OCI-LY7 (cell line): ENCODE data around the gene TUBGCP2. TPM values are rescaled to one million over a fixed set of nuclear protein-coding genes. Genes with fewer than 3 reads are reported as not detected.

Experiments
- BruUV-seq: library from RNA; stranded (reverse); fragments of 400-500 nt; replicated peaks from 2 replicates; lab custom pipeline; 2021; lab: Mats Ljungman, UMichigan
- CTCF ChIA-PET: fragments of 300-600 bp; sonication (Branson Sonifier 250); formaldehyde crosslinking; loops from one replicate; lab custom pipeline; 2022; ENCODE audit warnings: antibody characterized with exemption; ENCODE audit not compliant: unreplicated experiment; lab: Charles Lee
- POLR2A ChIA-PET: fragments of 300-600 bp; sonication (Branson Sonifier 250); formaldehyde crosslinking; loops from one replicate; lab custom pipeline; 2022; ENCODE audit warnings: antibody characterized with exemption; lab: Charles Lee
- DNase-seq: peaks from one replicate; pipeline ENCODE4 v3.0.0-alpha.2; 2015; ENCODE audit warnings: low spot score
- H2AFZ ChIP-seq: fragments of 200-600 bp; sonication (generic), shearing (Covaris generic); 2 replicates; pipeline ENCODE4 v1.6.1; 2014; ENCODE audit warnings: mild to moderate bottlenecking, antibody characterized with exemption, low read length, moderate library complexity
- H3K27ac ChIP-seq: fragments of 200-600 bp; sonication (generic); 2 replicates; pipeline ENCODE4 v1.5.1; 2014; ENCODE audit warnings: mixed run types, low read depth, mild to moderate bottlenecking, moderate library complexity, low read length, inconsistent platforms; ENCODE audit not compliant: poor library complexity, severe bottlenecking
- H3K36me3 ChIP-seq: fragments of 200-600 bp; sonication (generic); 2 replicates; pipeline ENCODE4 v1.6.1; 2014; ENCODE audit warnings: mild to moderate bottlenecking, antibody characterized with exemption, low read length, moderate library complexity, mixed read lengths; ENCODE audit not compliant: insufficient read depth
- H3K4me1 ChIP-seq: fragments of 200-600 bp; sonication (generic); 2 replicates; pipeline ENCODE4 v1.5.1; 2014; ENCODE audit warnings: mild to moderate bottlenecking, low read length; ENCODE audit not compliant: insufficient read depth, poor library complexity, severe bottlenecking
- H3K4me2 ChIP-seq: fragments of 200-600 bp; sonication (generic); 2 replicates; pipeline ENCODE4 v1.6.1; 2014; ENCODE audit warnings: mild to moderate bottlenecking, low read length
- H3K4me3 ChIP-seq: fragments of 200-600 bp; sonication (generic); 2 replicates; pipeline ENCODE4 v1.5.1; 2014; ENCODE audit warnings: mild to moderate bottlenecking, low read depth, low read length; ENCODE audit not compliant: poor library complexity, severe bottlenecking
- H3K79me2 ChIP-seq: fragments of 200-600 bp; sonication (generic); 2 replicates; pipeline ENCODE4 v1.6.1; 2016; ENCODE audit warnings: low read depth, mild to moderate bottlenecking, low read length, moderate library complexity, mixed read lengths; ENCODE audit not compliant: insufficient read depth
- H3K9me2 ChIP-seq: fragments of 200-600 bp; sonication (generic); 2 replicates; pipeline ENCODE4 v1.6.1; 2016; ENCODE audit warnings: mild to moderate bottlenecking, low read length, mixed read lengths; ENCODE audit not compliant: insufficient read depth
- H3K9me3 ChIP-seq: fragments of 200-600 bp; sonication (generic); 2 replicates; pipeline ENCODE4 v1.6.1; 2014; ENCODE audit warnings: mild to moderate bottlenecking, mixed run types, low read length, mixed read lengths
- H4K20me1 ChIP-seq: fragments of 200-600 bp; sonication (generic); 2 replicates; pipeline ENCODE4 v1.6.1; 2014; ENCODE audit warnings: mild to moderate bottlenecking, antibody characterized with exemption, low read length, moderate library complexity, mixed read lengths; ENCODE audit not compliant: insufficient read depth
- CTCF ChIP-seq: fragments of 200-600 bp; sonication (generic); conservative IDR thresholded peaks from 2 replicates; pipeline ENCODE4 v1.5.1; 2014; ENCODE audit warnings: mild to moderate bottlenecking, antibody characterized with exemption, low read length, moderate library complexity, mixed read lengths
- EZH2phosphoT487 ChIP-seq: fragments of 200-600 bp; sonication (generic); IDR thresholded peaks from 2 replicates; pipeline ENCODE4 v1.6.1; 2018; ENCODE audit warnings: low read depth, borderline replicate concordance, mild to moderate bottlenecking, mixed run types, antibody characterized with exemption, low read length, moderate library complexity, mixed read lengths
- intact Hi-C: fragments of 100-400 bp; cut with micrococcal nuclease; formaldehyde crosslinking; loops from one replicate; pipeline ENCODE4 v1.10.0; 2022; ENCODE audit not compliant: unreplicated experiment
- total RNA-seq, 2 experiments: library from RNA; depleted of rRNA in 1 of 2; stranded (reverse); fragments of >200 nt in 1 of 2; shearing (Covaris generic) in 1 of 2; gene quantifications; 2 replicates each; pipeline ENCODE4 v1.2.3, GENCODE V29; 2014 to 2022

The TUBGCP2 gene
- total RNA-seq, 2 experiments from 2014 or later: 40.5 to 56.1 TPM

GRCh38 chr10:133277993-133278576 is 30.6 kb downstream of the TUBGCP2 start:
- H3K36me3 ChIP-seq: peaks cover 6% of the 10 kb centered on the region; the same call in 1 of the 2 replicates
- H3K4me3 ChIP-seq: no peak overlapping the region
- no peak overlapping the region for H2AFZ ChIP-seq
- no peaks in the 10 kb centered on the region for H3K9me2 ChIP-seq
- no peaks in the 10 kb centered on the region for H3K9me3 ChIP-seq
- H3K27ac ChIP-seq: peak overlapping the region; percentile 53
- TF ChIP-seq EZH2phosphoT487 (no peak), CTCF (no peak)
- no peaks in the 10 kb centered on the region for H3K79me2 ChIP-seq
- peak overlapping the region; percentile 33; the same call in 1 of the 2 replicates for H3K4me2 ChIP-seq
- peaks cover 47% of the 10 kb centered on the region for H3K4me1 ChIP-seq
- DNase-seq: no peak
- intact Hi-C loops: loop anchor here (5.0 kb wide), 1 partner anchor 136 kb away; no protein-coding TSS in a partner anchor
- POLR2A ChIA-PET: no interaction called here
- CTCF ChIA-PET: no interaction called here
- H4K20me1 ChIP-seq: no peaks in the 10 kb centered on the region
- BruUV-seq: no TSS peak

GRCh38 chr10:133277277-133277992 is 31.2 kb downstream of the TUBGCP2 start:
- Histone ChIP-seq H3K9me3 (no peaks in the 10 kb centered on the region), H2AFZ (no peak overlapping the region), H3K4me1 (peaks cover 47% of the 10 kb centered on the region), H3K4me3 (no peak overlapping the region), H3K9me2 (no peaks in the 10 kb centered on the region), H3K36me3 (peaks cover 3% of the 10 kb centered on the region; the same call in 1 of the 2 replicates), H3K79me2 (no peaks in the 10 kb centered on the region), H4K20me1 (no peaks in the 10 kb centered on the region), H3K27ac (peak overlapping the region; percentile 53), H3K4me2 (peak overlapping the region; percentile 86)
- ChIA-PET CTCF (no interaction called here), POLR2A (no interaction called here)
- TF ChIP-seq CTCF (no peak), EZH2phosphoT487 (no peak)
- intact Hi-C loops: loop anchor here (5.0 kb wide), 1 partner anchor 135 kb away; no protein-coding TSS in a partner anchor
- DNase-seq: no peak
- no TSS peak for BruUV-seq
